Activated CD4-positive, alpha-beta T cell treated with anti-CD3 and anti-CD28 coated beads for 36 hours (primary cell): ENCODE results near the gene CHMP4B. TPM values are rescaled to one million over a fixed set of nuclear protein-coding genes. Genes with fewer than 3 reads are reported as not detected.

Experiments
- ATAC-seq: fragments of 200-7000 bp; cut with Tn5 transposase; one replicate; pipeline ENCODE4 v1.10.0; 2021; ENCODE audit warnings: mild to moderate bottlenecking, moderate library complexity
- CTCF ChIA-PET: fragments of 350-600 bp; sonication (Branson Sonifier 250); formaldehyde crosslinking; loops from one replicate; lab custom pipeline; 2021; ENCODE audit warnings: antibody characterized with exemption; lab: Charles Lee
- POLR2A ChIA-PET: fragments of 350-600 bp; sonication (Branson Sonifier 250); formaldehyde crosslinking; loops from one replicate; lab custom pipeline; 2021; ENCODE audit warnings: antibody characterized with exemption, inconsistent platforms; lab: Charles Lee
- DNase-seq: peaks from one replicate; pipeline ENCODE4 v3.0.0-alpha.2; 2020
- H3K27ac Mint-ChIP-seq: one replicate; pipeline ENCODE4 v1.8.0; 2021; ENCODE audit warnings: mixed read lengths
- H3K27me3 Mint-ChIP-seq: one replicate; pipeline ENCODE4 v1.8.0; 2021; ENCODE audit warnings: mixed read lengths
- H3K36me3 Mint-ChIP-seq: one replicate; pipeline ENCODE4 v1.8.0; 2021; ENCODE audit warnings: low read depth, mixed read lengths
- H3K4me1 Mint-ChIP-seq: one replicate; pipeline ENCODE4 v1.8.0; 2021; ENCODE audit warnings: mixed read lengths
- H3K4me3 Mint-ChIP-seq: one replicate; pipeline ENCODE4 v1.8.0; 2021; ENCODE audit warnings: mild to moderate bottlenecking, moderate library complexity, mixed read lengths
- H3K9me3 Mint-ChIP-seq: one replicate; pipeline ENCODE4 v1.8.0; 2021; ENCODE audit warnings: low read depth, mixed read lengths
- intact Hi-C, 2 experiments: fragments of 100-400 bp; cut with DNase I in 1 of 2; cut with micrococcal nuclease in 1 of 2; formaldehyde crosslinking; loops; one replicate each; pipeline versions ENCODE4 v1.14.2 to v1.15.1; 2022 to 2024; cut with DNase I, micrococcal nuclease
- total RNA-seq, 2 experiments: library from RNA; stranded (reverse); gene quantifications; one replicate each; pipeline ENCODE4 v1.2.3, GENCODE V29; 2021

Gene CHMP4B
- total RNA-seq, 2 experiments from 2014 or later, result 86.0 to 94.1 TPM

DNA sequence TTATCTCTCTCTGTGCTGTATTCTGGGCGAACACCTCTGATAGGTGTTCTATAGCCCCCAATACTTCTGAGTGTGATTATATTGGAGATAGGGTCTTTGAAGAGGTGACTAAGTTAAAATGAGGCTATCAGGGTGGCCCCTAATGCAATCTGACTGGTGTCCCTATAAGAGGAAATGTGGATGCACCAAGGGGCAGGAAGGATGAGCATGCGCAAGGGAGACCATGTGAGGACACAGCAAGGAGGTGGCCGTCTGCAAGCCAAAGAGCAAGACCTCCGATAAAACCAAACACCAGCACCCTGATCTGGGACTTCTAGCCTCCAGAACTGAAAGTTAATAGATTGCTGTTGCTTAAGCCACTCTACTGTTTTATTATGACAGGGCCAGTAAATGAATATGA is 69.2 kb downstream of the CHMP4B start:
- ChIA-PET POLR2A (no interaction called here), CTCF (no interaction called here)
- H3K27ac Mint-ChIP-seq, result no peak overlapping the region
- no peaks in the 10 kb centered on the region for H3K36me3 Mint-ChIP-seq
- H3K9me3 Mint-ChIP-seq, result peaks cover 16% of the 10 kb centered on the region
- H3K4me3 Mint-ChIP-seq, result no peak overlapping the region
- no peaks in the 10 kb centered on the region for H3K27me3 Mint-ChIP-seq
- intact Hi-C loops, result no loop called here
- peaks cover 2% of the 10 kb centered on the region for H3K4me1 Mint-ChIP-seq
- no peak for DNase-seq
- no peak for ATAC-seq

DNA sequence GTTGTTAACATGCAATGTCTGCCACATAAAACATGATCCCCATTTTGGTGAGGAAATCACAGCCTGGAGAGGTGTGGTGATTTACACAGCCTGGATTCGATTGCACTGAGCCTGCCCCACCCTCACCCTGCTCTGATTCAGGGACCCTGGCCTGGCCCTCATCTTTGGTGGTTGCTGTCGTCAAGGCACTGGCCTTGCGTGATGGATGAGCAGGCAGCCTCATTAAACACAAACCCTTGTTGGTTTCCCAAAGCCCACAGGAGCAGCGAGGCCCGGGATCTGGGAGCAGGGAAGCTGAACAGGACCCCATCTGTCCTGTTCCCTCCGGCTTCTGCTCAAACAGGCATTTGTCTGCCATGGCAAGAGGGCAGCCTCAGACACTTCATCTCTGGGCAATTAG is 70.8 kb downstream of the CHMP4B start:
- Mint-ChIP-seq H3K36me3 (no peaks in the 10 kb centered on the region), H3K4me1 (peaks cover 2% of the 10 kb centered on the region), H3K4me3 (no peak overlapping the region), H3K27ac (no peak overlapping the region), H3K27me3 (no peaks in the 10 kb centered on the region), H3K9me3 (peaks cover 16% of the 10 kb centered on the region)
- intact Hi-C loops, result no loop called here
- no peak for ATAC-seq
- POLR2A ChIA-PET, result no interaction called here
- no peak for DNase-seq
- CTCF ChIA-PET, result interaction anchor here (1.1 kb wide), 1 partner anchor 33 kb away, joined by 3 read pairs; no protein-coding TSS in a partner anchor

DNA sequence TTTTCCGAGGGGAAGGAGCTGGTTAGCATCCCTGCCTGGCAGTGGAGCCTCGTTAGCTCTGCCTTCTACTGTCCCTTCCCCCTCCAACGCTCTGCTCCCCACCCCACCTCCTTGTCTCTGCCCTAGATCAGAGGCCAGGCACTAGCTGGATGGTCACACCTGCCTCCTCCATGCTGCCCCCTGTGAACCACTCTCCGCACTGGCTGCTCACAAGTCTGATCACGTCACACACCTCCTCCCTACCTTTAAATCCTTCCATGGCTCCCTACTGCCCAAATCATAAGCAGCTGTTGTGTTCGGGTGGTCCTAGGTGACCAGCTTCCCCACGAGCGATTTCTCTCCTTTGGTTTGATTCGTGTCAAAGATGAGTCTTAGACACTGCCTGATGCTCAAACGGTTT is 71.3 kb downstream of the CHMP4B start:
- ChIA-PET CTCF (interaction anchor here (1.1 kb wide), 1 partner anchor 32 kb away, joined by 3 read pairs; no protein-coding TSS in a partner anchor), POLR2A (no interaction called here)
- Mint-ChIP-seq H3K9me3 (peaks cover 16% of the 10 kb centered on the region), H3K27ac (no peak overlapping the region), H3K4me1 (peaks cover 2% of the 10 kb centered on the region), H3K27me3 (no peaks in the 10 kb centered on the region), H3K36me3 (no peaks in the 10 kb centered on the region), H3K4me3 (no peak overlapping the region)
- intact Hi-C loops, result no loop called here
- no peak for DNase-seq
- no peak for ATAC-seq

DNA sequence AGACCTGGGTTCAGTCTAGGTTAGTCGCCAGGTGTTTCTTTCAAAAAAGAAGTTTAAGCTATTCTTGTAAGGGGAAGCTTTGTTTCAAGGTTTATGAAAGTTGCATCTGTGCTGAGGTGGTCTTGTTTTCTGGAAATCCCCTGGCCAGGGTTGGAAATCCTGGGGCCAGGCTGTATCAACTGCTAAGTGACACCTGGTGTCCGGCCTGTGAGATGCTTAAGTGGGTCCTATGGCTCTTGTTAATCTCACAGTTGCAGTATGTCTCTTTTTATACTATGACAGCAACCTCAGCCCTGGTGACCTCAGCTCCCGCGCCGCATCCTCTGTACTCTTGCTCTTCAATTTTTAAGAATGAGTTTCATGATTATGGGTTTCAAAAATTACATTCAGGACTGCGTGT is 72.0 kb downstream of the CHMP4B start:
- Mint-ChIP-seq H3K9me3 (peaks cover 14% of the 10 kb centered on the region), H3K36me3 (no peaks in the 10 kb centered on the region), H3K27me3 (no peaks in the 10 kb centered on the region), H3K4me1 (peaks cover 2% of the 10 kb centered on the region), H3K4me3 (no peak overlapping the region), H3K27ac (no peak overlapping the region)
- ATAC-seq, result no peak
- POLR2A ChIA-PET, result no interaction called here
- intact Hi-C loops, result no loop called here
- DNase-seq, result no peak
- CTCF ChIA-PET, result interaction anchor here (1.1 kb wide), 1 partner anchor 31 kb away, joined by 3 read pairs; no protein-coding TSS in a partner anchor

DNA sequence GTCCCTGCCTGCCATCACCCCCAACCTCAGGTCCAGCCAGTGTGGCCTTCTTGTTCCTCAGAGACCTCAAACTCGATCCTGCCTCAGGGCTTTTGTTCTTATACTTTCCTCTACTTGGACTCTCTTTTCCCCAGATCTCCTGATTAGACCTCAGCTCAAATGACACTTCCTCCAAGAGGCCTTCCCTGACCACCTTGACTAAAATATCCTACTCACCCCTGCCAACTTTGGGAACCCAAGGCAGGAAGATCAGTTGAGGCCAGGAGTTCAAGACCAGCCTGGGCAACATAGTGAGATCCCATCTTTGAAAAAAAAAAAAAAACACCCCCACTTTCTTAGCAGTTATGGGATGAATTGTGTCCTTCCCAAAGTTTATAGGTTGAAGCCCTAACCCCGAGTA is 73.5 kb downstream of the CHMP4B start:
- H3K27me3 Mint-ChIP-seq, result no peaks in the 10 kb centered on the region
- peaks cover 5% of the 10 kb centered on the region for H3K9me3 Mint-ChIP-seq
- no peak overlapping the region for H3K27ac Mint-ChIP-seq
- no peak for ATAC-seq
- no peak for DNase-seq
- CTCF ChIA-PET, result interaction anchor here (0.5 kb wide), 1 partner anchor 29 kb away, joined by 4 read pairs; no protein-coding TSS in a partner anchor
- POLR2A ChIA-PET, result no interaction called here
- H3K36me3 Mint-ChIP-seq, result no peaks in the 10 kb centered on the region
- H3K4me3 Mint-ChIP-seq, result no peak overlapping the region
- peaks cover 2% of the 10 kb centered on the region for H3K4me1 Mint-ChIP-seq
- intact Hi-C loops, result no loop called here

DNA sequence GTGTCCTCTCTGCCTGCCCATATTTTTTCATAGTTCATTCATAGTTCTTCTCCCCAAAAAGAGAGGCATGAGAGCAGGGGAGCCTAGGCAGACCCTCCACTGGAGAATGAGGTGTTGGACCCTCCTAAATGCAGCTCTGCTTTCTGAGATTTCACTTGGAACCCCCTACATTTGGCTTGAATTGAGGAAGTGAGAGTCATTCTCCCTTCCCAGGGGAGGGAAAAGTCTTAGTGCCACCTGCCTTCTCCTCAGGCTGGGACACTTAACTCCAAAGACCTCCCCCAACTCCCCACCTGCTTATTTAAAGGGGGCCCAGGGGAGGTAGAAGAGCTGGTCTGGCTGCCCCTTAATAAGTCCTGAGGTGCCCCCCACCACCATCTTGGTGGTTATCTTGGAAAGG is 78.2 kb downstream of the CHMP4B start:
- Mint-ChIP-seq H3K27ac (no peak overlapping the region), H3K4me3 (no peak overlapping the region), H3K36me3 (no peaks in the 10 kb centered on the region), H3K4me1 (no peaks in the 10 kb centered on the region), H3K27me3 (no peaks in the 10 kb centered on the region), H3K9me3 (peaks cover 5% of the 10 kb centered on the region)
- intact Hi-C loops, result no loop called here
- CTCF ChIA-PET, result interaction anchor here (0.7 to 1.5 kb wide), 2 partner anchors 44 to 122 kb away, joined by 3 to 4 read pairs; no protein-coding TSS in a partner anchor
- POLR2A ChIA-PET, result no interaction called here
- no peak for DNase-seq
- no peak for ATAC-seq

DNA sequence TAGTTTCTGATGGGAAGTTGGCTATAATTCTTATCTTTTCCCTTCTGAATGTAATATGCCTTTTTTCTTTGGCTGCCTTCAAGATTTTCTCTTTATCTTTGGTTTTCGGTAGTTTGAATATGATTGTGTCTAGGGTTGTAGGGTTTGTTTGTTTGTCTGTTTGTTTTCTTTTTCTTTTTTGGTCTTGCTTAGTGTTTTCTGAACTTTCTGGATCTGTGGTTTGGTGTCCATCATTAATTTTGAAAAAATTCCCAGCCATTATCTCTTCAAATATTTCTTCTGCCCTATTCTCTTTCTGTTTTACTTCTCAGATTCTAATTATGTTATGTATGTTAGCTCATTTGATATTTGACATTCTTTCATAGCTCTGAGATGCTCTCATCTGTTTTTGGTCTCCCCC is 79.4 kb downstream of the CHMP4B start:
- Mint-ChIP-seq H3K27me3 (no peaks in the 10 kb centered on the region), H3K36me3 (no peaks in the 10 kb centered on the region), H3K4me3 (no peak overlapping the region), H3K4me1 (no peaks in the 10 kb centered on the region), H3K27ac (no peak overlapping the region), H3K9me3 (peaks cover 5% of the 10 kb centered on the region)
- CTCF ChIA-PET, result no interaction called here
- no peak for ATAC-seq
- intact Hi-C loops, result no loop called here
- DNase-seq, result no peak
- POLR2A ChIA-PET, result interaction anchor here (0.6 kb wide), 1 partner anchor 218 kb away, joined by 4 read pairs; no protein-coding TSS in a partner anchor

DNA sequence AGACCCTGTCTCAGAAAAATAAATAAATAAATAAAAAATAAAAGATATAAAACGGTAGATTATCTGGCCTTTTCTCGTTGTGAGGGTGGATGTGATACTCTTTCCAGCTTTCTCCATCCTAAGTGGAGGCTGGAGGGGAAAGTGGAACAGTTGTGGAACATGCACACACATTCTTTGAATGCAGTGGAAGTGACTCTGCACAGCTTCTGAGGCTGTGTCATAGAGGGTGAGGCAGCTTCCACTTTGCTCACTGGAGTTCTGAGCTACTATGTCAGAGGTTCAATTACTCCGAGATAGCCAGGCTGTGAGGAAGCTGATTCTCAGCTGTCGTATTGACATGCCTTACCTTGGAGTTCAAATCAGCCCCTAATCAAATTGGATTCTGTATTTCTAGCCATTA is 82.2 kb downstream of the CHMP4B start:
- ChIA-PET POLR2A (no interaction called here), CTCF (interaction anchor here (0.6 kb wide), 1 partner anchor 101 kb away, joined by 3 read pairs; no protein-coding TSS in a partner anchor)
- Mint-ChIP-seq H3K27ac (no peak overlapping the region), H3K9me3 (peaks cover 5% of the 10 kb centered on the region), H3K4me3 (no peak overlapping the region), H3K36me3 (no peaks in the 10 kb centered on the region), H3K27me3 (peaks cover 2% of the 10 kb centered on the region), H3K4me1 (no peaks in the 10 kb centered on the region)
- ATAC-seq (no peak), DNase-seq (no peak)
- intact Hi-C loops, result no loop called here

DNA sequence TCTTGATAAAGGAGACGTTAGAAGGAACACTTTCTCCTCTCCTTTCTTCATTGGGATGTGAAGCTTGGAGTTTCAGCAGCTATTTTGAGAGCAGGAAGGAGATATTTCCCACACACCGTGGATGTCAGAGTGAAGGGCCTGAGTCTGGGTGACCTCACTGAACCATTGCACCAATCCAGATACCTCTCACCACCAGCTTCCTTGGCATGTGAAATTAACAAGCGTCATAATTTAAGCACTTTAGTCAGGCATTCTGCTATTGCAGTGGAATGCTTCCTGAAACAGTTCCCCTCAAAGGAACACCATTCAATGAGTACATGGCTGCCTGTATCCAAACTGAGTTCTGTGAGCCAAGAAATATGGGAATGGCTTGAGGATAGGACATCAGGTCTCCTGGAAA is 83.7 kb downstream of the CHMP4B start:
- Mint-ChIP-seq H3K4me3 (no peak overlapping the region), H3K36me3 (no peaks in the 10 kb centered on the region), H3K27ac (no peak overlapping the region), H3K9me3 (peaks cover 5% of the 10 kb centered on the region), H3K4me1 (no peaks in the 10 kb centered on the region), H3K27me3 (peaks cover 5% of the 10 kb centered on the region)
- ChIA-PET CTCF (interaction anchor here (1.0 kb wide), 1 partner anchor 173 kb away, joined by 3 read pairs; no protein-coding TSS in a partner anchor), POLR2A (no interaction called here)
- ATAC-seq (no peak), DNase-seq (no peak)
- intact Hi-C loops, result no loop called here

DNA sequence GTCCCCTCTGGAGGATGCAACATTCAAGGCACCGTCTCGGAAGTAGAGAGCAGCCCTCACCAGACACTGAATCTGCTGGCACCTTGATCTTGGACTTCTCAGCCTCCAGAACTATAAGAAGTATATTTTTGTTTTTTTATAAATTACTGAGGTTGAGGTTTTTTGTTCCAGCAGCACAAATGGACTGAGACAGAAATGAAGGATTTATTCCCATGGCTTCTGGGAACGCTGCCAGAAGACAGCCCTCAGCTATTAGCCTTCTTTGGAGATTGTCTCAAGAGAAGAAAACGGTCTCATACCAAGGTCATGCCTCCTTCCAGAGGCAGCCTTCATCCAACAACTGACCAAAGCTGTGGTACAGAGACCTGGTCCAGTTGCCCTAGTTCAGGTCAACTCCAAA is 85.4 kb downstream of the CHMP4B start:
- ATAC-seq, result no peak
- CTCF ChIA-PET, result interaction anchor here (1.5 kb wide), 1 partner anchor 102 kb away, joined by 4 read pairs; no protein-coding TSS in a partner anchor
- no peaks in the 10 kb centered on the region for H3K4me1 Mint-ChIP-seq

DNA sequence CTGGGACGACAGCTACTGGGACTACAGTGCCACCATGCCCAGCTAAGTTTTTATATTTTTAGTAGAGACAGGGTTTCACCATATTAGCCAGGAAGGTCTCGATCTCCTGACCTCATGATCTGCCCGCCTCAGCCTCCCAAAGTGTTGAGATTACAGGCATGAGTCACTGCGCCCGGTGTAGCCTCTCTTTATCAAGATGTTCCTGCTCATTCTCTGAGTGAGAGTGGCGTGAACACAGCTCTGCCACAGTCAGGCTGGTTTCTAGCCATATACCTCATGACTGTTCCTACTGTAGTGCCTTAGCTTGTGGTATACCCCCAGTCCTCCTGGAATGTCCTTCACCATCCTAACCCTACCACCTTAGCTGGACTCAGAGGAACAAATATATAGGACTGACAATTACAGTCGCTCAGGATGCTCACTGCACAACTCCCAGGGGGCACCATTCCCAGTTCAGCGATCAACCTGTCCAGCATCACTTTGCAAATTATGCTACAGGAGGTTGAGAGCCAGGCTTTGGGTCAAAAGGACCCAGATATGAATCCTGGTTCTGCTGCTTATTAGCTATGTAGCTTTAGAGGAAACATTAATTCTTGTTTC is 86.3 kb downstream of the CHMP4B start:
- peaks cover 7% of the 10 kb centered on the region for H3K27me3 Mint-ChIP-seq
- intact Hi-C loops, result no loop called here
- ATAC-seq (no peak), DNase-seq (peak; percentile 29)
- H3K36me3 Mint-ChIP-seq, result no peaks in the 10 kb centered on the region
- ChIA-PET CTCF (interaction anchor here (1.0 to 2.6 kb wide), 3 partner anchors 11 to 103 kb away, joined by 4 to 12 read pairs (median 5); no protein-coding TSS in a partner anchor), POLR2A (no interaction called here)
- no peak overlapping the region for H3K27ac Mint-ChIP-seq
- no peaks in the 10 kb centered on the region for H3K4me1 Mint-ChIP-seq
- no peaks in the 10 kb centered on the region for H3K9me3 Mint-ChIP-seq
- H3K4me3 Mint-ChIP-seq, result no peak overlapping the region

More for the DNA sequence above, 85.4 kb downstream of the CHMP4B start:
- H3K4me3 Mint-ChIP-seq, result no peak overlapping the region
- POLR2A ChIA-PET, result no interaction called here
- H3K36me3 Mint-ChIP-seq, result no peaks in the 10 kb centered on the region
- H3K27ac Mint-ChIP-seq, result no peak overlapping the region
- no peak for DNase-seq
- peaks cover 5% of the 10 kb centered on the region for H3K27me3 Mint-ChIP-seq
- intact Hi-C loops, result no loop called here
- no peaks in the 10 kb centered on the region for H3K9me3 Mint-ChIP-seq

DNA sequence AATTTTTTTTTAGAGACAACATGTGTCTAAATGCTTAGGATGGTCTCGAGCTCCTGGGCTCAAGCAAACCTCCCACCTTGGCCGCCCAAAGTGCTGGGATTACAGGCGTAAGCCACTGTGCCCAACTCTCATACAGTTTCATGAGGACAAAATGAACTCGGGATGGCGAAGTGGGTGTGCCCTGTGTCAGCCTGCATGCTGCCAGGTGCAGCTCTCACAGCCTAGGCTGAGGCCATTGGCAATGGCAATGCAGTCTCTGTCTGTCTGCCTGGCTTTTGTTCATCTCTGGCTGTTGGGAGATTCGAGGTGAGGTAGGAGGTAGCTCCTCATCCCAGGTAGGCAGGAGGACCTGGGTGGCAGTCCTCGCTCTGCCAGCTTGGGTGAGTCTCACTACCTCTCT is 88.0 kb downstream of the CHMP4B start:
- no peak overlapping the region for H3K27ac Mint-ChIP-seq
- ChIA-PET CTCF (interaction anchor here (0.9 to 2.6 kb wide), 2 partner anchors 16 to 229 kb away, joined by 3 to 12 read pairs; no protein-coding TSS in a partner anchor), POLR2A (no interaction called here)
- H3K9me3 Mint-ChIP-seq, result no peaks in the 10 kb centered on the region
- no peaks in the 10 kb centered on the region for H3K4me1 Mint-ChIP-seq
- H3K4me3 Mint-ChIP-seq, result no peak overlapping the region
- ATAC-seq, result no peak
- no peaks in the 10 kb centered on the region for H3K36me3 Mint-ChIP-seq
- no peak for DNase-seq
- intact Hi-C loops, result no loop called here
- H3K27me3 Mint-ChIP-seq, result peaks cover 7% of the 10 kb centered on the region
